ENCODE measurements around the gene HPS6.

DNA sequence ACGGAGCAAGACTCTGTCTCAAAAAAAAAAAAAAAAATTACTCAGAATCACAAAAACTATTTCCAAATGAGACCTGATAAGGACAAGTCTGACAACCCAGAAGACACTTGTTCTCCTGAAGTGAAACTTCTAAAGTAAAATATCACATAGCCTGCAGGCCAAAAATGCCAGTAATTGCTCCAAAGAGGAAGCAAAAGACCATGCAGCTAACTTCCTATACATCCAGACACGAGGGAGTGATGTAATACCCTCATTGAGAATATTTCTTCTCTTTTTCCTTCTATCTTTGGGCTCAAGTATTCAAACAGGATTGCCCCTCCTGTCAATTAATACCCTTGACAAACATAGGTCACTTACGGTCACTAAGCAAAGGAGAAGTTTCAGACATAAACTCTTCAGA lies 40.4 kb upstream of the HPS6 start:
- no peak for TF ChIP-seq CSDC2 (CRISPR knock-in tag; IDR thresholded peaks at IDR 0.05)
- TF ChIP-seq SNAI2 (CRISPR knock-in tag; IDR thresholded peaks at IDR 0.05): no peak
- no peak for TF ChIP-seq PATZ1 (CRISPR knock-in tag; IDR thresholded peaks at IDR 0.05; ENCODE audit: borderline replicate concordance)
- TF ChIP-seq, protein P1, sequence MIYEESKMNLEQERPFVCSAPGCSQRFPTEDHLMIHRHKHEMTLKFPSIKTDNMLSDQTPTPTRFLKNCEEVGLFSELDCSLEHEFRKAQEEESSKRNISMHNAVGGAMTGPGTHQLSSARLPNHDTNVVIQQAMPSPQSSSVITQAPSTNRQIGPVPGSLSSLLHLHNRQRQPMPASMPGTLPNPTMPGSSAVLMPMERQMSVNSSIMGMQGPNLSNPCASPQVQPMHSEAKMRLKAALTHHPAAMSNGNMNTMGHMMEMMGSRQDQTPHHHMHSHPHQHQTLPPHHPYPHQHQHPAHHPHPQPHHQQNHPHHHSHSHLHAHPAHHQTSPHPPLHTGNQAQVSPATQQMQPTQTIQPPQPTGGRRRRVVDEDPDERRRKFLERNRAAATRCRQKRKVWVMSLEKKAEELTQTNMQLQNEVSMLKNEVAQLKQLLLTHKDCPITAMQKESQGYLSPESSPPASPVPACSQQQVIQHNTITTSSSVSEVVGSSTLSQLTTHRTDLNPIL (CRISPR knock-in tag; IDR thresholded peaks at IDR 0.05; ENCODE audit: low read depth): no peak
- TF ChIP-seq GLIS3 (CRISPR knock-in tag; IDR thresholded peaks at IDR 0.05): no peak
- no peak for TF ChIP-seq RARB (CRISPR knock-in tag; IDR thresholded peaks at IDR 0.05)
- no peak for TF ChIP-seq CSRNP3 (CRISPR knock-in tag; IDR thresholded peaks at IDR 0.05)

Measured in SK-N-SH treated with all-trans-retinoic acid at 6 μM for 48 hours (cell line).